DLD1 (cell line): ENCODE results near the gene METTL8.

Experiments used
- in situ Hi-C: cut with HindIII; loops from 2 replicates; pipeline ENCODE4 v1.10.0; 2017; ENCODE audit warnings: low sequenced_read_pairs

Gene METTL8

DNA sequence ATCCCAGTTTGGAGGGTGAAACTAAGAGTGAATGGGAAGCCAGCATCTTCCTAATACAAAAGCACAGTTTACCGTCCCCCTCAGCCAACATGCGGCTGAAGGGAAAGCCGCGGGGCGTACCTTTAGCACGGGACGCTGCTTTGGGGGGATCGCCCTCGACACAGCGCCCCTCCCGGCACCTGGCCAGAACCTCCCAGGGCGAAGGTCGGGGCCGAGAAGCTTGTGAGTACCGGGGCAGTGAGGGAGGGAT lies at the start of gene METTL8:
Gene METTL8, minus strand, starts transcription at position 228 of the 250 bp plus-strand sequence. CDS start 41,805 bp downstream, outside the sequence.
- in situ Hi-C loops: no loop called here

GRCh38 chr2:171482877-171483276 lies 49.1 kb upstream of the METTL8 start:
- in situ Hi-C loops: no loop called here

DNA sequence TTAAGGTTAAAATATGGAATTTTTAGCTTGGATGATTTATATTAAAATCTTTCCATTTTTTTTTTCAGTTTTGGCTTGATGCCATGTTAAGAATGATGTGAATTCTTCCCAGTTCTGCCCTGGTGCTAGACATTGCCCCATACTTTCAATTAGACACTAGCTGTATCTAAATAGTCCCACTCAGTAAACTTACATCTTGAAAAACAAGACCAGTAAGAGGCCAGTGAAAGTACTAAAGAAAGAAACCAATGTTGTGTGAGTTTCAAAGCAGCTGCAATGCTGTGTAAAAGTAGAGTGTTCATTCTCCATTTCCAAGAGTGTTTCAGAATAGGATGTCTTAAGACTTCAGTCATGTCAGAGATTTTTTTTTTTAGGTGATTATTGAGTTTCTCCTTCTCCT lies 48.5 kb upstream of the METTL8 start:
- in situ Hi-C loops: no loop called here

GRCh38 chr2:171480908-171481307 lies 47.1 kb upstream of the METTL8 start:
- in situ Hi-C loops: no loop called here

GRCh38 chr2:171479154-171479814 lies 45.5 kb upstream of the METTL8 start:
- in situ Hi-C loops: no loop called here

DNA sequence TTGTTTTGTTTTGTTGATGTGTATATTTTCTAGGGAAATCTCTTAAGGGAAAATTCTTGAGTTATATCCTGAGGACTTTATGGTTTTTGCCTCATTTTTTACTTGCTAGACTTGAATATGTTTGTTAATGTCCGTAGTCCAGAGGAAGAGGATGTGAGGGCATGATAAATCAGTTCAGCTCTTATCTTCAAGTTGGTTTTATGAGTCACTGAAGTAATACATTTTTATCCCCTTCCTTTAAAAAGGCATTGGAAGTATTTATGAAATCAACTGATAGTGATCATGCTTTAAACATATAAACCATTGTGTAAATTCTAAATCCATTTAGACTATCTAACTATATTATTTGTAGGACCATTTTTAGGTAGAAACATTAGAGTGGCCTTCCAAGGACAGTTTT lies 44.6 kb upstream of the METTL8 start:
- in situ Hi-C loops: no loop called here

DNA sequence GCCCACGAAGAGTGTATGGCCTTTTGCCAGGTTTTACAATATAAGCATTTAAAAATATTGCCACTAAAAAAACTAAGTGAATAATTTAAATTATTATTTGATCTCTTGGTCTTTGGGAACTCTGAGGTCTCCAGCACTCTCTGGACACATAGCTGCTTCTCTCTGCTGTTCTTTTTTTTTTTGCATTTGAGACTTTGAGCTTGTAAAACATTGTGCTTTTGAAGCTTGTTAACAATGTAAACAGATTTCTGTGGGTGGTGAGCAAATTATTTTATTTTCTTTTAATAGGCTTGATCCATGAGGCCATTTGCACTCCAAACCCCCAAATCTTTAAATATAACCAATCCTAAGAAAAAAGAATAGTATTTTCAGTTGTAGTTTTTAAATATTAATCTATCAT lies 42.2 kb upstream of the METTL8 start:
- in situ Hi-C loops: no loop called here

DNA sequence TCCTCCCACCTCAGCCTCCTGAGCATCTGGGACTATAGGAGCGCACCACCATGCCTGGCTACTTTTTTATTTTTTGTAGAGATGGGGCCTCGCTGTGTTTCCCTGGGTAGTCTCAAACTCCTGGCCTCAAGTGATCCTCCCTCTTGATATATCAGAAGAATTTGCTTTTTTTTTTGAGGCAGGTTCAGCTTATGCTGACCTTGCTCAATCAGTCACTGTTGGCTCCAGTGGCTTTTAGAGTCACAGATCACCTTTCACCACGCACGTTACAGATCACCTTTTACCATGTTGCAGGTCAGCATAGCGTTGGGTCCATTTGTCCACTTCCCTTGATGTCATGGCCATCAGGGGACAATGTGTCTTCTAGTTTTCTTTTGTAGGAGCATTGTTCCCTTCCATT lies 36.3 kb upstream of the METTL8 start:
- in situ Hi-C loops: no loop called here

GRCh38 chr2:171469176-171469575 lies 35.4 kb upstream of the METTL8 start:
- in situ Hi-C loops: no loop called here

DNA sequence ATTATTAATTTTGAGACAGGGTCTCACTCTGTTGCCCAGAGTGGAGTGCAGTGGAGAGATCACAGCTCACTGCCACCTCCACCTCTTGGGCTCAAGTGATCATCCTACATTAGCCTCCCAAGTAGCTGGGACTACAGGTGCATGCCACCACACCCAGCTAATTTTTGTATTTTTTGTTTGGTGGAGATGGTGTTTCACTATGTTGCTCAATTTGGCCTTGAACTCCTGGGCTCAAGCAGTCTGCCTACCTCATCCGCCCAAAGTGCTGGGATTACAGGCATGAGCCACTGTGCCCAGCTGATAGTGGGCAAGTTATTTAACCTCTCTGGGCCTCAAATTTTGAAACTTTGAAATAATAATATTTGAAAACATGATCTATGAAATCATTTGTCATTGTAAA lies 26.7 kb upstream of the METTL8 start:
- in situ Hi-C loops: no loop called here

- in situ Hi-C loops: no loop called here
Observed at GRCh38 chr2:171459498-171459897, 25.7 kb upstream of the METTL8 start.

GRCh38 chr2:171452773-171453172 lies 19.0 kb upstream of the METTL8 start:
- in situ Hi-C loops: no loop called here

DNA sequence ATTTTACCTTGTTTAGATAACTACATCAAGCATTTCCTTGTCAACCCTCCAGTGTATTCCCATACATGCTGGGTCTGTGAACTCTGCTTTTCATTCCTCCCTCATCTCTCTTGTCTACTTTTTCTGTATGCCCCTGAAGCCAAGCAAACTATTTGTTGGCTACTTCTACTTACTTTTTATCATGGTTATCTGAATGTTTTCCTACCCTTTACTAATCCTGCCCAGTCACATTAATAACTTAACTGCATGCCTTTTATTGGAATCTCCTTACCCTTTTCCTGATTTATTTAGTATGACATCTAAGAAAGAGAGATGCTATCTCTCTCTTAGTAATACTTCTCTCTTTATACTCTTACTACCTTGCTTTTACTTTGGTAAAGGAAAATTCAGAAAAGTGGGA lies 17.3 kb upstream of the METTL8 start:
- in situ Hi-C loops: no loop called here

DNA sequence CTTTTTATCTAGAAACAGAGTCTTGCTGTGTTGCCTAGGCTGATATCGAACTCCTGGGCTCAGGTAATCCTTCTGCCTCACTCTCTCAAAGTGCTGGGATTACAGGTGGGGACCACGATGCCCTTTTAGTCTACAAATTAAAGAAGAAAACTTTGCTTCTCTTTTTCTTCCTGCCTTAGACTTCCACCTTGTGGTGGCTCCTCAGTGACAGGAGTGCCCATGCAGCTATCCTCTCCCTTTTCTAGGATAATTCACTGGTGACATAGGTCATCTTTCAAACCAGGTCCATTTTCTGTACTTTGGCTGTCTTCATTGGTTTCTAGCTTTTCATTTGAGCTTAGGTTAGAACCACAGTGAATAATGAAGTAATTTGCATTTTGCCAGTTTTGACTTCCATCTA lies 13.9 kb upstream of the METTL8 start:
- in situ Hi-C loops: no loop called here

DNA sequence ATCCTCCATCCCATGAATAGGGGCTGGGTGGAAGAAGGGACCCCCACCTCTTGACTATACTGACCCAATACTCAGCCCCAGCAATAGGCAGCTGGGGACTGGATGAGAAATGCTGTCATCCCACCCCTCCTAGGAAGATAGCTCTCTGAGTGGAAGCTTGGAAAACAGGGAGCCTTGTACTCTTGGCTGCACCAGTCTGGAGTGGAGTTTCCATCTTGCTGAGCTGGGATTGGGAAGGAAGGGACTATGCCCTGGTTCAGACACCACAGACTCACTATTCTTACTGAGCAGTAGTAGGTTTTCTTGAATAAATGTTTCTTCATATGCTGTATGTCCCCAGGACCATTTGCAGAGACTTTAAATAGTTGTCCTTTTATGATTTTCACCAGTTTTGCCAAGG lies 7.7 kb upstream of the METTL8 start:
- in situ Hi-C loops: no loop called here

- in situ Hi-C loops: no loop called here
Observed at GRCh38 chr2:171436307-171436706, 2.5 kb upstream of the METTL8 start.

GRCh38 chr2:171434013-171434989 lies 511 bp upstream of the METTL8 start, which contains the start of gene DCAF17:
TSS of gene DCAF17 (plus strand) at chr2:171434226. CDS start at chr2:171434578, 352 bp downstream.
- in situ Hi-C loops: no loop called here

DNA sequence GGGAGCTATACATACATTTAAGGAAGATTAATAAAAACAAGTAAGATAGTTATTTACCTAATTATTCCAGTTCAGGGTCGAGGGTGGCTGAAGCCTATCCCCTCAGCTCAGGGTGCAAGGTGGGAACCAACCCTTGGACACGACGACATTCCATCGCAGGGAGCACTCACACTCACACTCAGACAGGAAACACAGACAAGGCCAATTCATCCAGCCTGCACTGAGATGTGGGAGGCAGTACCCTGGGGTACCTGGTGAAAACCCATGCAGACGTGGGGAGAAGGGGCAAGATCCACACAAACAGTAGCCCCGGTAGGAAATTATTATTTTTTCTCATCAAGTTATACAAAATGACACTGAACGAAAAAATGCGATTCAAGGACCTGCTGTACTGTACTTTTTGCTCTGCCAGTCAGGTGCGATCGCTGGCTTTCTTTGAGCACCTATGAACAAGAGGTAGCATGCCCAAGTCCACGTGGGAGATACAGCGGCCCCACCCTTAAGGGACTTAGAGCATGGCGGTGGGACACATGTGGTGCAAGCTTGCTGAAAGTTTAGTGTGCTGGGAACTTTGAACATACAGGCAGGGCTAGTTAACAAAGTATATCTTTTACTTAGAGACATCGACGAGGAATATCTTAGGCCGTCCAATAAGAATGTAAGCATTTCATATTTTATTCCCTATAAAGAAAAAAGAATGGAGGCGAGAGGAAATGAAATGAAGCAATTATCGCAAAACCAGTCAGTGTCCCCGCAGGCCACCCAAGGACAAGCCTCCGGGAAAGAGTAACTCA lies 624 bp downstream of the METTL8 start:
- in situ Hi-C loops: no loop called here

DNA sequence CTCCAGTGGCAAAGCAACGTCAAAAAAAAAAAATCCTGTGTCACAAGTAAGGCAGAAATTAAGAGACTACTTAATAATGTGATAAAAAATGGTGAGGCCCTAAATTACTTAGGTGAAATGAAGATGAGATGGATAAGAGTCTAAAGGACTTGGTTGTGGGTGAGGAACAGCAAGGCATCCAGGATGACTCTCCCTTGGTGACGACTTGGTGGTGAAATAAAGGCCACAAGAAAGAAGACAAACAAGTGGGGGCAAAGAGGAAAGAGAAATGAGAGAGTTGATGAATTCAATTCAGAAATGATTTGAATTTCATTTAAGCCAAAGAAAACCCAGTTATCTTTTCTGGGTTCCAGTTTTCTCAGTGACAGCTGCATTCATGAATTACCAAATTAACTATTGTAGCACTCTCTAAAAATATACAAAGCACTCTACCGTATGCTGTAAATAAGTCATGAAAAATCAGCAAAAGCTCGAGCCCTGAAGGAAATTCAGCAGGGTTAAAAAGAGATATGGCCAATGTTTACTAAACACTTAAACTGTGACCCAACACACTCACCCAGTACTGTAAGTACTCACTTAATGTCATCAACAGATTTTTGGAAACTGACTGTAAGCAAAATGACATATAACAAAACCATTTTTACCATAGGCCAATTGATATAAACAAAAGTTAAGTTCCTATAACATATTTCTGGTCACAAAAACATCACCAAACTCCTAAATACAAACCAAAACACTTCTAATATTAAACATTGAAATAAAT lies 1.4 kb downstream of the METTL8 start:
- in situ Hi-C loops: no loop called here

DNA sequence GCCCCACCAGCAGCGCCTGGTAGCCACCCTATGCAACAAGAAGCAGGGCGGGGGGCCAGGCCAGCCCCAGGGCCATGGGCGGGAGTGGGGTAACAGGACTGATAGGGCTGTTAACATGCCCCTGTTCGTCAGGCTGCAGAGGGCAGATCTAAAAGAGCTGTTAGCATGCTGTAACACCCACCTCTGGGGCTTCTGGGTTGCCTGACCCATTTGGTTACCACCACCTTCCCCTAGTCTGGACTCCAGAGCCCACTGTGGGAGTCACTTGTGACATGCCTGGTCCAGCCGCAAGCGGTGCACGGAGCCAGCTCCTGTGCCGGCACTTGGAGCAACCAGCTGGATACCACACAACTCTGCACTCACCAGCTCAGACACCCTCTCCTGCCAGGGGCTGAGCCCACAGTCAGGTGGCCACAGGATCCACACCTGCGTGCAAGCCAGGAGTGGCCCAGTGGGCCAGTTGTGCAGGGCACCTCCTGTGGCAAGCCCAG lies 2.1 kb downstream of the METTL8 start:
- in situ Hi-C loops: no loop called here
